ENCODE data around the gene PSMB3.

PSMB3 gene

DNA sequence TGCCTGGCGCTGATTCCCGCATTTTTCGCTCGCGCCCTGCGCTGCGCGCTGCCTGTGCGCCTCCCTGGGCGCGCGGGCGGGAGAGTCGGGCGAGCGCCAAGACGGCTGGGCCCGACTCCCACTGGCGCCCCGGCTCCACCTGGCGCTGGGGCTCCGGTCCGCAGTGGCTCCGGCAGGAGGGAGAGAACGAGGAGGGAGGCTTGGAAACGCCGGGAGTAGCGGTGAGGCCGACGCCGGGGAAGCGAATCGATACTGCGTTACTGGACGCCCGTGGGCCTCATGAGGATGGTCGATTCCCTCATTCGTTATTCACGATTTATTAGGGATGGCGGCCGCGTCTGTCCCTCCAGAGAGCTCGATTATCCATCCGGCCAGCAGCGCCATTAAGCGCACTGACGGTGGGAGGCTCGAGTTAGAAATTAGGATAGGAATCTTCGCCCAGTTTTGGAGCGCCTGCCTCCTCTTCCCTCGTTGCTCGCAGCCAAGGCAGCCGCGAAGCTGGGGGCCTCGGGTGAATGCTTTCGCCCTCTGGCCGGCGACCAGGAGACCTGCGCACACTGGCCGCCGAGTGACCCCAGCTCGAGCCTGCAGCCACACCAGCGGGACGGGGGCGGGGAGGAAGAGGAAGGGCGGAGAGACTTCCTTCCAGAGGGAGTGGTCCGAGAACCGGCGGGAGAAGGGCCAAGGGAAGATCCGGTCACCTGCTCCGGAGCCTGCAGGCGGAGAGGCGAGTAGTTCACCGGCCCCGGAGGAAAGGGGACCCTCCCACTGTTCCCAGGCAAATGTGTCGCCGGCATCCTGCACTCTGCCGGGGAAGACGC lies 3.1 kb upstream of the PSMB3 start:
- peak; percentile 65; the same call in 1 of the 2 replicates for TF ChIP-seq ZFX (IDR thresholded peaks at IDR 0.05)
- TF ChIP-seq, protein P1, sequence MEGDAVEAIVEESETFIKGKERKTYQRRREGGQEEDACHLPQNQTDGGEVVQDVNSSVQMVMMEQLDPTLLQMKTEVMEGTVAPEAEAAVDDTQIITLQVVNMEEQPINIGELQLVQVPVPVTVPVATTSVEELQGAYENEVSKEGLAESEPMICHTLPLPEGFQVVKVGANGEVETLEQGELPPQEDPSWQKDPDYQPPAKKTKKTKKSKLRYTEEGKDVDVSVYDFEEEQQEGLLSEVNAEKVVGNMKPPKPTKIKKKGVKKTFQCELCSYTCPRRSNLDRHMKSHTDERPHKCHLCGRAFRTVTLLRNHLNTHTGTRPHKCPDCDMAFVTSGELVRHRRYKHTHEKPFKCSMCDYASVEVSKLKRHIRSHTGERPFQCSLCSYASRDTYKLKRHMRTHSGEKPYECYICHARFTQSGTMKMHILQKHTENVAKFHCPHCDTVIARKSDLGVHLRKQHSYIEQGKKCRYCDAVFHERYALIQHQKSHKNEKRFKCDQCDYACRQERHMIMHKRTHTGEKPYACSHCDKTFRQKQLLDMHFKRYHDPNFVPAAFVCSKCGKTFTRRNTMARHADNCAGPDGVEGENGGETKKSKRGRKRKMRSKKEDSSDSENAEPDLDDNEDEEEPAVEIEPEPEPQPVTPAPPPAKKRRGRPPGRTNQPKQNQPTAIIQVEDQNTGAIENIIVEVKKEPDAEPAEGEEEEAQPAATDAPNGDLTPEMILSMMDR (conservative IDR thresholded peaks at IDR 0.05) = no peak; the same call in 1 of the 2 replicates
- H3K27ac ChIP-seq = peak overlapping the region; percentile 97

DNA sequence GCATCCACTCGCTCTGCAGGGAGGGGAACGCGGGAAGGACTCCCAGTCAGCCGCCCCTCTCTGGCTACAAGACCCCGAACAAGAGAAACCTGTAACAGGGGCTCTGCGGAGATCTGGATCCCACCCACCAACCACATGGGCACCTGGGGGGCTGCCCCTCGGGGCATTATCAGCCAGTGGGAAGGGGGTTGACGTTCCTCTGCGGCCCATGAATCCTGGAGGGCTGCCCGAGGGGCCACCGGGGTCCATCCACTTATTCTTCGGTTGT lies 2.6 kb upstream of the PSMB3 start:
- peak overlapping the region; percentile 97 for H3K27ac ChIP-seq
- no peak for TF ChIP-seq ZFX (IDR thresholded peaks at IDR 0.05)
- TF ChIP-seq, protein P1 (conservative IDR thresholded peaks at IDR 0.05) = no peak

DNA sequence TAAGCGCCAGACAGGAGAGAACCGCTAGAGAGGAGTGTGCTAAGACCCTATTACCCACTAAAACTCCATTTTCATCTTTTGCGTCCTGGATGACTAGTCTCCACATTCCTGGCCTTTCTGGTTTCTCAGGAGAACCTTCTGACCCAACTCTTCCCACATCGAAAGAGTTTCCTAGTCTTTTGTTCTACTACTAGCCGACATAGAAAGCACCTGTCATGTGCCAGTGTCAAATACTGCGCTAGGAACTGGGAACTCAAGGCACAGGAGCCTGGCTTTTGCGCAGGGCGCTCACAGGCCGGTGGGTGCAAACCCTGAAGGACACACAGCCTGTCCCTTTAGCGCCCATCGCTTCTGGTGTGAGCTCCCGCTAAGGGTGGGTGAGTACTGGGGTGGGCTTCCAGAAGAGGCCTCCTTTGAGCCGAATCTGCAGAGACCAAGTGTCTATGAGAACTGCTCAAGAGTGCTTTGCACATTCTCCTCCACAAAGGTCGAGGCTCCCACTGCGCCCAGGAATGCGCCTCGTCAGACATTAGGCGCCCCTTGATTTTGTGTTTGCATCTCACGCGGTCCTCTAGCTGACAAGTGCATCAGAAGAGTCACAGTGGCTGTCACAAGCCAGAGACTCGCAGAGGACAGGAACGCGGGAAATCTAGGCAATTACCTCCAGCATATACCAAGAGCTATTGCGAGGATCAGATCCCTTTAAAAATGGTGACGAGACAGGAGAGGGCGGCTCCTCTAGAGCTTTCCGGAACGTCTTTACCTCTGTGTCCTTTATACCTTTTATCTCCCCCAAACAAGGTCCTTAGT lies 2.0 kb upstream of the PSMB3 start:
- H3K27ac ChIP-seq = peak overlapping the region; percentile 97
- TF ChIP-seq, protein P1 (conservative IDR thresholded peaks at IDR 0.05) = no peak
- TF ChIP-seq ZFX (IDR thresholded peaks at IDR 0.05) = no peak

DNA sequence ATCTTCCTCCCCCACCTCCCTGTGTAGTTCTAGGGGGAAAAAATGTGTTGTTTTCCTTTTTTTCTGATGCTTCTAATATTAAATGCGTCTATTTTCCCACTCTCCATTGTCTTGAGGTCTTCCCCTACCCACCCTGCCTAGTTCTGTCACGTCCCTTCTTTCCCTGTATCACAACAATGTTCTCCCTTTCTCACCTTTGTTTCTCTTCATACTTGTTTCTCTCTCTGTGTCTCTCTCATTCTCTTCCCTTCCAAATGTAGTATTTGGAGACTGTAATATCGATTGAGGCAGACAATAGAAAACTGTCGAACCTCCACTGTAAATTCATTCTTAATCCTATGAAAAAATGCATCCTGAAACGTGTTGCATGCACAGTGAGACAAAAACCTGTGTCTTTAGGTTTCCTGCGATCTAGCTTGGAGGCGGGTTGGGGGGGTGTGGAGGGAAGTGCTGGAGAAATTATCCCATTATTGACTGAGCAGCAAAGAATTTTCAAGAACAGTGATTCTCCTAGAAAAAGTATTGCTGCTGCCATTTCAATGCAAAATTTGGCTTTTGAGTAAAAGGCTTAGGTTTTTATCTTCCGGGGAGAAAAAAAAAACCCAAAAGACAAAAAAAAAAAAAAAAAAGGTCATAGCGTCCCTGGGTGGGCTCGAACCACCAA lies 1.3 kb upstream of the PSMB3 start:
- TF ChIP-seq, protein P1 (conservative IDR thresholded peaks at IDR 0.05) = no peak
- TF ChIP-seq ZFX (IDR thresholded peaks at IDR 0.05) = no peak
- H3K27ac ChIP-seq = peak overlapping the region; percentile 97

DNA sequence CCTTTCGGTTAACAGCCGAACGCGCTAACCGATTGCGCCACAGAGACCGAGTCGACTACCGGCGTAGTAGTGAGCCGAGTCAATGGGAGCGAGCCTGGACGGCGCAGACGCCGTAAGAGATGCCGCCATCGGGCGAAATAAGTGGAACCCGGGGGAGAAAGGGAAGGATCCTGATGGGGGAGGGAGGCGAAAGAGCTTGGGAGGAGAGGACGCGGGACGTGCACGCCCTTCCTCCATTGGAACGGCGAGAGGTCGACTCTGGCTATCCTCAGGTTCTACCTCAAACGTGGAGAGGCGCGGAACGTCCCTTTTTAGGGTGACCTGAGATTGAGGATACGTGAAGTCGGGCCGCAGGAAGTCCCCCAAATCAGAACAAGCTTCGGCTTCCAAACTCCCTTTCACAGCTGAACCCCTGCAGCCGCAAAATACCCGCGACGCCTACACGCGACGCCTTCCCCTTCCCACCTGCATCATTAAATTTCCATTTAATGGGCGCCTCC lies 683 bp upstream of the PSMB3 start:
- TF ChIP-seq, protein P1 (conservative IDR thresholded peaks at IDR 0.05) = no peak
- peak overlapping the region; percentile 93 for H3K27ac ChIP-seq

DNA sequence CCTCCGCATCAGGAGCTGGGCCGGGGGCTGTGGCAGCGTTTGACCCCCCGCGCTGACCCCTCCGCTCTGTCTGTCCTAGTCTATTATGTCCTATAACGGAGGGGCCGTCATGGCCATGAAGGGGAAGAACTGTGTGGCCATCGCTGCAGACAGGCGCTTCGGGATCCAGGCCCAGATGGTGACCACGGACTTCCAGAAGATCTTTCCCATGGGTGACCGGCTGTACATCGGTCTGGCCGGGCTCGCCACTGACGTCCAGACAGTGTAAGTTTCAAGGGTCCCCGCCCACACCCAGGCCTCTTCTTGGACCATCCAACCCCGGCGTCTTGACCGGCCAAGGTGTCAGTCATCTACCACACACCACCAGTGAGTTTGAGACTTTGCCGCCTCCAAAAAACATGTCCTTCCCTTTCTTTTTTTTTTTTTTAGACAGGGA lies 548 bp downstream of the PSMB3 start:
- H3K27ac ChIP-seq = peak overlapping the region; percentile 93
- TF ChIP-seq, protein P1 (conservative IDR thresholded peaks at IDR 0.05) = no peak
- TF ChIP-seq ZFX (IDR thresholded peaks at IDR 0.05) = 0 out of 2 replicates have a peak, but pooled peaks have one; percentile 6

All from C4-2B (cell line).